Measurements from ENCODE around the gene DKK2.
"Not testable (repeated sequence)": the region's sequence is repeated elsewhere in the genome, so short reads cannot be mapped to it uniquely, and the experiment has no call there.

Gene DKK2

DNA sequence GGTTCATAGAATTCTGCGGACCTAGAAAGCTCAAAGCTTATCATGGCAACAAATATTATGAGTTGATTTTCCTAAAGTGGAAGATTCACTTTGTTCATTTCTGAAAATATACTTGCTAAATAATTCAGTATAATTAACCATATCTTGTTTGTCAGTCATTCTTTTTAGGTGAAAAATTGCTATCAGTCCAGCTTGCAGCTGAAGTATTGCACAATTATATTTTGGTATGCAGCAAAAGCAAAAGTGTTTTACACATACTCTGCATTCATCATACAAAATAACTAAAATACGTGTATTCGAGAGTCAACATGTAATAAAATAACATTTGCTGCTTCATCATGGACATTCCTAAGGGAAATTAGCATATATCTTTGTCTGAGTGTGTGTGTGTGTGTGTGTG, 24.8 kb downstream of the DKK2 start:
- DNase-seq: no peak

DNA sequence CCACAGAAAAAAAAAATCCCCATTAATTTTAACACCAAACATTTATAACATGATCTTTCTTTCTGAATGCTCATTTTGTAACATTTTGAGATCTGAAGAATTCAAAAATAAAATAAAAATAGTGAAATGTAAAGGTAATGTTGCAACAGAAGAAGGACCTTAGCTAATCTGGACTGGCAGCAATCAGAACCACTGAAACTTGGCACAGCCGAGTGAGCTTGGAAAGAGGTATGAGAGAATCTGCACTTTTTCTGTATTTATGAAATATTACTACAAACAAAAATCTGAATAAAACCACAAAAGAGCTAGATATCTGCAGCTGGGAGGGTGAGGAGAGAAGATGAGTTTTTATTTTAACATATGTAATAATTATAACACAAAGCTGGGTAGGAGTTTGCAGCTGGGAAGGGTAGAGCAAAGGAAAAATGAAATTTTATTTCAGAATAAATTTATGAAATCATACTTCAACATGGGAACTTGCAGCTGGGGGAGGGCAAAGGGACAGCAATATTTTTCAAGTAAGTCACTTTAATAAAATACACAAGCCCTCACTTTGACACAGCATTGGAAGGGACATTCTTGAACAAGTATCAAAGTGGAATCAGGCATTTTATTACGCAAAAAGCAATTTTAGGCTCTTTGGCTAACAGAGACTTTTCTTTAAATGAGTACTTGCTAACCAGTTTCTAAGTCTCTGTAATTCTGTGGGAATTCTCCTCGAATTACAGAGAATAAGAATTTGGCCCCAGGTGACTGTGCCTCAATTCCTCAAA, 26.7 kb downstream of the DKK2 start:
- DNase-seq: no peak

DNA sequence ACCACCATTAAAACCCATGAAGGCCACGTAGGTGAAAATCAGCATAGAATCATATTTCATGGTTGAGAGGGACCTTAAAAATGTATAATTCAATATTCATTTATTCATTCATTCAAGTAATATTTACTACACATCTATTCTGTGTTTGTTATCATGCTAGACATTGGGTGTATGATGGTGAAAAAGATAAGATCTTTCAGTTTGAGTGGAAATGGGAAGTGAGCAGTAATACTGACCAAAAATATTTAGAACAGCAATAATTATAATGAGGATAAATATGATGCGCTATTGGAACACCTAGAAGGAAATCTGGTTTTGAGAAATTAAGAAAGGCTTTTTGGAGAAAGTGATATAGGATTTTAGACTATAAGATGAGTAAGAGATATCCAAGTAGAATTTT, 28.0 kb downstream of the DKK2 start:
- no peak for DNase-seq

DNA sequence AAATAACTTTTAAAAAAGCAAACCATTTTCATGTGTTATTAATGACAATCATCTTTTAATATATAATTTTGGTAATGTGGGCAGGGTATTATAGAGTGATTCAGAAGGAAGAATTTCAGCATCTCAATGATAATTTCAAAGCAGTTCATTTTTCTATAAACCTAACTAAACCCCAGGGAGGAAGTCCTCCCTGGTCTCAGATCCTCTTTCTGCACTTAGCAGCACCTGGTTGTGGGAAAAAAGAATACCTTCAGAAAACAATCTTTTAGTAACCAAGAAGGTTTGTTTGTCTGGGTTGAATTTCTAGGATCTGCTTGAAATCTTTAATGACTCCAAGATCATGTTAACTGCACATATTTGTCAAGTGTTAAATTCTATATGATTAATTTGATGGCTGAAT, 29.9 kb downstream of the DKK2 start:
- DNase-seq: no peak

DNA sequence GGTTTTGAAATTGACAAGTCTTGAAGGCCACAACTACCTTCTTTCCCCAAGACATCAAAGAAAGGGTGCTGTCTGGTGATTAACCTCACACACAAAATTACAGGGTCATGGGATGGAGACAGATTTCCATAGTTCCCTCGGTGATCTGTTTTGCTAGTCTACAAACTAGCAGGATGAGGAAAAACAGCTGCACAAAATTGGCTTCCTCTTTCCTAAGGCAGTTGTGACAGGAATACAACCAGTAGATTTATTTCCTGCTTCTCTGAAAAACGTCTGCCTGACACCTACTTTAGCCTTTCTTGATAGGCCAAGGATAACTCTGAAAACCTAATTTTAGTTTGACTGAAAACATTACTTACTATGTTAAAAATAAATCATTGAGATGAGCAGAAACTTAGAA, 39.6 kb downstream of the DKK2 start:
- no peak for DNase-seq

DNA sequence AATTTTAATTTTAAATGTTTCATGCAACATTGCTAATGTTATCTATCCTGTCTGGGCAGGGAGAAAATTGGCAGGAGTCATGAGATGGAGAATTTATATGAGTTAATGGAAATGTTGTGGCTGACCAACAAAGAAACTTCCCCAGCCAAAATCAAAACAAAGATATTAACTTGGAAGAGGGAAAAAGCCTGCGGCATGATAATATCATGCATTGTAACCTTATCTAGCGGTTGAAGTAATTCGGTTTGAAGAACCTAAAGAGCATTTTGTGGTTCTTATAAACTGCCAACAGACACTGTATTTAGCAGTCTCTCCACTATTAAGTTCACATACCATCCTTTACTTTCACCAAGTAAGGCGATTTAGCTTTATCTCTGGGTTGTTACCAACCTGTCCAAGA, 42.3 kb downstream of the DKK2 start:
- no peak for DNase-seq

DNA sequence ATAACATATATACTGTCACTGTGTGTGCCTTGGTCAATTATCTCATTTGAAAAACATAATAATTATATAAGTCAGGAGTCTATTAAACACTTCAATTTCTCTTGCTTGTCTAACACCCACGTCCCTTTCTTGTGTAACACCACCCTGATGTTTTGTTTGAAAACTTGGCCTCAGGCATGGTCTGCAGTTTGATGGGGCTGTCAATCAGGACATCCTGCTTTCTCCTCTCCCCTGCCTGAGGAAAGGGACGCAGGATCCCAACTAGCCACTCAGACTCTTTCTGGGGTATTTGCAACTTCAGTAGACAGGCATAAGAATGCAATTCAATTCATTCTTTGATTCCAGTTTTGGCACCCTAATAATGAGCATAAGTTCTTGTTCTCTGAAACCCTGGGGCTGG, 48.8 kb downstream of the DKK2 start:
- DNase-seq: no peak

DNA sequence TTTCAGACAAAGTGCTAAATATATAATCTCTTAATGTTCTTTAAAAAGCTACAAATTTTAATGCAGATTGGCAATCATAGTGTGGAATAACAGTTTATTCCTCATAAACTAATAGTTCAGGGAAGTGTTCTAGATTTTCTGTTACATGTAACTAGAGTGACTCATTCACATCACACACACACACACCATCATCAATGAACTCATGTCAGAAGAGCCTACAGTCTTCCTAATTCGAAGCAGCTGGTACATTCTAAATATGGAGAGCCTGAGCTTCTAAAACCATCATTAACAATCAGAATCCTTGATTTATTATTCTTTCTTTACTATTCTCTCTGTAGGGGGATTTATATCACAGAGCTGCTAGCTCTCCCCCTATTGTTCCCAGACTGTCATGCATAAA, 49.6 kb downstream of the DKK2 start:
- DNase-seq: no peak

DNA sequence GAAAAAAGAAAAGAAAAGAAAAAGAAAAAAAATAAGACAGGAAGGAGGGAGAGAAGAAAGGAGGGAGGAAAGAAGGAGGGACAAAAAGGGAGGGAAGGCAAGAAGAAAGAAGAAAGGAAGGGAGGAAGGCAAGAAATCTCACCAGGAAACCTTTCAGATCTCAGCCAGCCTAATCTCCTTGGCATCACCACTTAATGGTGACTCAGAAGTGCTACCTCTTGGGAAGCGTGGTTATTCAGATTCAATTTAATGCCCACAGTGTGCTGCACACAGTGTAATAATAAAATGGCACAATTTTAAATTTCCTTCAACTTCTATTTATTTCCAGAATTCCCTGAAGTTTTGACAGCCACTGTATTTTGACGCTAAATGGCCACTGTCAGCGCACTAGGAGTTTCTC, 50.3 kb downstream of the DKK2 start:
- DNase-seq: no peak

DNA sequence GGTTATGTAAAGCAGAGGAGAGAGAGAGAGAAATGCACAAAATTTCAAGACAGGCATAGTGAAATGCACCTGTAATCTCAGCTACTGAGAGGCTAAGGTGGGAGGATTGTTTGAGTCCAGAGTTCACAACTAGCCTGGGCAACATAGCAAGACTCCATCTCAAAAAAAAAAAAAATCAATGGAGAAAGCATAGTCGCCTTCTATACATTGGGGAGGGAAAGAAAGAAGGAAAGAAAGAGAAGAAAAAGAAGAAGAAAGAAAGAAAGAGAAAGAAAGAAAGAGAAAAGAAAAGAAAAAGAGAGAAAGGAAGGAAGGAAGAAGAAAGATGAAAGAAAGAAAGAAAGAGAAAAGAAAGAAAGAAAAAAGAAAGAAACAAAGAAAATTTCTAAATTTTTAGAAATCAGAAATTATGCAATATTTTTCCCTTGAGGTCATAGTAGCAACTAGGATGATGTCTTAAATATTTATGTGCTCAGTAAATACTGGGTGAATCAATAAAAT, 53.4 kb downstream of the DKK2 start:
- no peak for DNase-seq

DNA sequence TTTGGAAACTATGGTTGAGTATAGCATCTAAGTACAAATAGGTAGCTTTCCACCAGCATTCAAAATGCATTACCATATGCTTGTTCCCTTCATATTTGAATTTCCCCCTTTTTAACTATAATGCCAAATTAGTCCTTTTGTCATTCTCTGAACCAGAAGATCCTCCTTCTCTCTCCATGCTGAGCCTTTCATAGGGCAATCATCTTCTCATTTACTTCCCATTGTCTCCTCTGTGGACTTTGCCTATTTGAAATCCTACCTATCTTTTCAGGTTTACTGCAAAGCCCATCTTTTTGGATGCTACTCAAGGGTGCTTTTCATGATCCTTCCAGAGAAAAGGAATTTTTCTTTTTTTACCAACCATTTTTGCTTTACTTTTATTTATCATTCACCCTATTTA, 54.7 kb downstream of the DKK2 start:
- DNase-seq: no peak

DNA sequence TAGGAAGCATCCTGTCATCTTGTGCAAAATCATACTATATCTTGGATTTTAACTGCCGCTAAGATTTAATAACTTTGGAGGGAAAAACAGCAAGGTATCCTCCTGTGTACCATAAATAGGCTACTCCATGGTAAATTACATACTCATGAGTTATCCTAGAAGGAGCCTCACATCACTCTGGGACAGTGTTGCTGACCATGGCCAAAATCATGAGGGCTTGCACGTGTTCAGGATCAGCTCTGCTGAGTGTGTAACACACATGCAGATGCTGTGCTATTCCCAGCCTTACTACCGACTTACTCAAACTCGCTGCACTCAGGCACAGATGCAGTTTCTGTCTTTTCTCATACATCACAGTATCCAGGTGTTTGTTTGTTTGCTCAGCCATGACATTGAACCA, 56.6 kb downstream of the DKK2 start:
- no peak for DNase-seq

DNA sequence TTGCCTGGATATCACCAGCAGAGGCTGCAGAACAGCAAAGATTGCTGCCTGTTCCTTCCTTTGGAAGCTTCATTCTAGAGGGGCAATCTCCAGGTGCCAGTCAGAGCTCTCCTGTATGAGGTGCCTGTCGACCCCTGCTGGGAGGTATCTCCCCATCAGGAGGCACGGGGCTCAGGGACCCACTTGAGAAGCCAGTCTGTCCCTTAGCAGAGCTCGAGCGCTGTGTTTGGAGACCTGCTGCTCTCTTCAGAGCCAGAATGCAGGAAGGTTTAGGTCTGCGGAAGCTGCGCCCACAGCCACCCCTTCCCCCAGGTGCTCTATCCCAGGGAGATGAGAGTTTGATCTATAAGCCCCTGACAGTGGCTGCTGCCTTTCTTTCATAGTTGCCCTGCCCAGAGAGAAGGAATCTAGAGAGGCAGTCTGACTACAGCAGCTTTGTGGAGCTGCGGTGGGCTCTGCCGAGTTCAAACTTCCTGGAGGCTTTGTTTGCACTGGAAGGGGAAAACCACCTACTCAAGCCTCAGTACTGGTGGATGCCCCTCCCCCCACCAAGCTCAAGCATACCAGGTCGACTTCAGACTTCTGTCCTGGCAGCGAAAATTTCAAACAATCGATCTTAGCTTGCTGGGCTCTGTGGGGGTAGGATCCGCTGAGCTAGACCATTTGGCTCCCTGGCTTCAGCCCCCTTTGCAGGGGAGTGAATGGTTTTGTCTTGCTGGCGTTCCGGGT, 57.9 kb downstream of the DKK2 start:
- DNase-seq: no peak

DNA sequence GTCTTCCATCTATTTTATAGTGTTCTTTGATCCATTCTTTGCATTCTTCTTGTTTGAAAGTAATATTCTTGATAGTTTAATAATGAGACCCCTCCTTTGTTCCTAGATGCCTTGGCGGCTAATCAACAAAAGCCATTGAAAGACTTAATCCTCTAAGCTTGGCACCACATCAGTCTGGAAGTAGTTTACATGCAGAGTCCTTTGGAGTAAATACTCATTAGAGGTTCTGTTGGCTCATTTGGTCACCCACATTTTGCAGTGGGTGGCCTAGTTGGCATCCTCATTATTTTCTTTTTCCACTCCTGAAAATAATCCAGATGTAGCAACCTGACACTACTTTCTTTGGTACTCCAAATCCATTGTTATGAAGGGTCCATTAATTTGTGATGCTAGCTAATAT, 64.5 kb downstream of the DKK2 start:
- no peak for DNase-seq

DNA sequence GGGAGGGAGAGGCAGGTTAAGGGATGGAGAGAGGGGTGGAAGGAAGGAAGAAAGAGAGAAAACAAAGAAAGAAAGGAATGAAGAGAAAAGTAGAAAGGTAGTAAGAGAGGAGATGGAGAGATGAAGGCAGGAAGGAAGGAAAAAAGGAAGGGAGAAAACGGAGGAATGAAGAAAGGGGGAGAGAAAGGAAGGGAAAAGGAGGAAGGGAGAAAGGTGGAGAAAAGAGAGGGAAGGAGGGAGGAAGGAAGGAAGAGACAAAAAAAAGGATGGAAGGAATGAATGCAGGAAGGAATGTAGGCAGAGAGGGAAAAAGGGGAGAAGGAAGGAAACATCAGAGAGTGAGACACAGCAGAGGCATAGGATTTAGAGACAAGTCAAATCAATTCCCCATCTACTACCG, 68.2 kb downstream of the DKK2 start:
- no peak for DNase-seq

DNA sequence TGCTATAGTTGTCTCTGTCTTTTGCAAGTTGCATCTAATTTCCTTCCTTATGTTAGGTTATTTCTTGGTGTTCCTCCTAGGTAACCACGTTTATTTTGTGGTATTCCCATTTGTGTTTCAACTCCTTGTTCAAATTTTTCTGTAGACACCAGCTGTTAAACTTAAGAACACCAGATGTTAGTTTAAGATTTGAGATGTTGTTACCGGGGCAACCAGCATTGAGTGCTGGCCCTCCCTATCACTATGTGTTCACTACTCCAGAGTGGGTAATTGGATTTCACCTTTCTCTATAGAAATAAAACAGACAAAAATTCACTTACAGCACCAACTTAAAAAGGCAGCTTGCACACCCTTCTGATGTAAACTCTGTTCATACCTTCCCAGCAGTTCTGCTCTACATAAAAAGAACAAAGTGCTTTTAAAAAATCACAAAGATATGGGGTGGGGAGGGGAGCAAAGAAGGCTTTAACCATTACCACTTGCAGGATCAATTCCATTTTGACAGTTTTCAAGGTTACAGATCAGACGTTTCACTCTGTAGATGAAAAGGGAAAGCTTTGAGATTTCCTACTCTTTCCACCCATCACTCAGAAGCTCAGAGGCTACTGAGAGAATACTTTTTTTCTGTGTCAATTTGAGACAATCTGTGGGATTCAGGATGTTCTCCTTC, 82.9 kb downstream of the DKK2 start:
- DNase-seq: no peak

DNA sequence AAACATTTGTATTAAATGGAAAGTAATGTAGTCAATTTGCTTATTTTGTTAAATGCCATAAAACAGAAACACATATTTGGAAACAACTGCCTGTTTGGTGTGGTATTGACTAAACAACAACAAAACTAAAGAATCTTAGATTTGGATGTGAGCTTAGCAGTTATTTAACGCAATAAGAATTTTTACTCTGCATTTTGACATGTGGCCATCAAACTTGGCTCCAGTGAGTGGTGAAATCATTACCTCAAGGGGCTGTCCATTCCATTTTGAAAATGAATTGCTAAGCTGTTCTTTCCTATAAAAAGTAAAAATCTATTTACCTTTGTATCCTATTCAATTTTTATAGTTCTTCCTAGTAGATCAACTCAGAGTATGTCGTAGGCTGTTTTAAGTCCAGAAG, 84.2 kb downstream of the DKK2 start:
- no peak for DNase-seq

DNA sequence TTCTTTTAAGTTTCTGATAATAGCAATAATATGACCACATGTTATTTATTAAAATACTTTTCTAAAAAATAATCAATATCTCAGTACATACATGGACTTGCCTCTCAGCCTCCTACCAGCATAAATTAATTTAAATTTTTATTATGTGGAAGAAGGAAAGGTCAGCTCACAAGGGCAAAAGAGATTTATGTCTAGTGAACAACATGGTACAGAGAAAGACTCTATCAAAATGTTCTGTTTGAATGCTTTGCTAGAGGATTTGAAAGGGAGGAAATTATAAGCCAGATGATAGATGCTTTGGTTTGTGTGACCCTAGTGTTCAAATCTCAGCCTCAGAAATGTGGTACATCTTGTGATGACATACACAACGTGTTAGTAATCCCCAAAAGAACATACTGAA, 94.3 kb downstream of the DKK2 start:
- no peak for DNase-seq

DNA sequence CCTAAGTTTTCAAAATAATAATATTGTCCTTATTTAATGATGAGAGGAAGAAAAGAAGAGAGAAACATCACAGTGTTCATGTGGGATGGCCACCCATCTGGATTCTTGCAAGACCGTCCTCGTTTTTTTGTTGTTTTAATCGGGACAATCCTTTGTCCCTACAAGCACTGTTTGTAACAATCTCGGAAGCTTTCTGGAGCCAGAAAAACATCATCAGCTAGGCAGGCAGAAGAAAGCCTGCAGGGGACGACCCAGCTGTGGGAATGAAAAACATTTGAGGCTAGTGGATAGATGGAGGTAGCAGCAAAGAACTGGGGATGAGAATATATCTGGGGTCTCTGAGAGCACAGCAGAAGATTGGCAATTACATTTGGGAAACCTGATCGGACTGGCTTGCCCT, 105.6 kb downstream of the DKK2 start:
- no peak for DNase-seq

DNA sequence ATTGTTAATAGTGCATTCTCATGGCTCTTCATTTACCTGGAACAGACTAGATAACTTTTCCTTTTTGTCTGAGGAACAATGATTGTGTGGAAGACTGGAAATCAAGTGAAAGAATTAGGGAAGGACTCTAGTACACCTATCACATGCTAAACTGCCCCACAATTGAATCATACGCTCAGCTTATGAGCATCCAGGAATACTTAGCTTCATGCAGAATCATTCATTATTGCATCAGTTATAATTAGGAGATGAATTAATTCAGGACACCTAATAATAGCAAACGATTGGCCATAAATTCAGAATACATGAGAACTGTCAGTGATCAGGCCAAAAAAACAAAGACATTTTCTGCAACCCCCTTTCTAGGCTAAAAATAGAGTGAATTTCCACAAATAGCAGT, 106.9 kb downstream of the DKK2 start:
- DNase-seq: no peak

DNA sequence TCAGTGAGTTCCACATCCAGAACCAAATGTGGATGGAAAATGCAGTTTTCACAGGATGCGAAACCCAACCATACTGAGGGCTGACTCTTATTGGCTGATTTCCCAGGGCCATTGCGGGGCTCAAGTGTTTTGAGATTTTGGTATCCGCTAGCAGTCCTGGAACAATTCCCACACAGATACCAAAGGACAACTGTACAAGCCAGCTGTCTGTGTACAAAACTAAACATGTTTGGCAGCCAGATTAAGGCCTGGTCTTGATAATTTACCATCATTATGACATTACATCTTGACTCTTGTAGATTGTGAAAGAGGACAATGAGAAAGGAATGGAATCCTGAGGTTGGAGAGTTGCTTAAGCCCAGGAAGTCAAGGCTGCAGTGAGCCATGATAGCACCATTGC, 121.9 kb downstream of the DKK2 start:
- no peak for DNase-seq

DNA sequence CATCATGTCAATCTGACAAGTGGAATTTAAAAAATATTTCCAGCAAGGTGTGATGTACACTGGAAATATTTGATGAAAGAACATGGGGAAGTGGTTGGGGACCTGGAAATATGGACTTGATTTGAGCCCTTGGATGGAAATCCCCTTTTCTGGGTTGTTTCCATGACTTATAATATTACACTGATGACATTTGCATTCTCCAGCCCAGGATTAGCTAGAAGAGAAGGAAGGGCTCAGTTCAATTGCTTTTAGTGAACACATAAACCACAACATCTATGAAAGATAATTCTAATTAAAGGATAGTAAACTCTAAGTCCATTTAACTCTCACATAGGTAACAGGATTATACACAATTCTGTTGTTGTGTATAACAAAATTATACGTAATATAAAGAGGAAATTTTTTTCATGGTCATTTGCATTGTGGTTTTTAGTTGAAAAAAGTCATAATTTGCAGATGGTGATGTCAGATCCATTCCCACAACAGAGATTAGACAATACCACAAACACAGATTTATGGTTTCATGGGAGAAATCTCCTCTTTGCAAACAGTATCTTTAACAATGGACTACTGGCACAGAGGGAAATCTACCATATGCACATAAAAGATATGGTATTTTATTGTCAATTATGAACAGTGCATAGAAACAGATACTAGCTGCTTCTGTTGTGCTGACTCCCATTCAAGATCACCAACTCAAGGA, 126.5 kb downstream of the DKK2 start:
- no peak for DNase-seq

DNA sequence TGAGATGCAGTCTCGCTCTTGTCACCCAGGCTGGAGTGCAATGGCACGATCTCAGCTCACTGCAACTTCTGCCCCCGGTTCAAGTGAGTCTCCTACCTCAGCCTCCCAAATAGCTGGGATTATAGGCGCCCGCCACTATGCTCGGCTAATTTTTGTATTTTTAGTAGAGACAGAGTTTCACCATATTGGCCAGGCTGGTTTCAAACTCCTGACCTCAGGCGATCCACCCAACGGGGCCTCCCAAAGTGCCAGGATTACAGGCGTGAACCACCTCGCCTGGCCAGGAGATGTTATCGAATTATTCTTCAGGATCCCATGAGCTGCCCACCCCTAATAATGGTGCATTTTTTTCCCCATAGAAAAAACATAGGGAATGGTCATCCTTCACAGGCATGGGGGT, 128.1 kb downstream of the DKK2 start:
- not testable (repeated sequence) for DNase-seq
